ENCODE data around the gene KRTAP5-2. TPM values are rescaled to one million over a fixed set of nuclear protein-coding genes. Genes with fewer than 3 reads are reported as not detected.

Gene KRTAP5-2
- total RNA-seq, 4 donors from 2014 or later, result not detected

DNA sequence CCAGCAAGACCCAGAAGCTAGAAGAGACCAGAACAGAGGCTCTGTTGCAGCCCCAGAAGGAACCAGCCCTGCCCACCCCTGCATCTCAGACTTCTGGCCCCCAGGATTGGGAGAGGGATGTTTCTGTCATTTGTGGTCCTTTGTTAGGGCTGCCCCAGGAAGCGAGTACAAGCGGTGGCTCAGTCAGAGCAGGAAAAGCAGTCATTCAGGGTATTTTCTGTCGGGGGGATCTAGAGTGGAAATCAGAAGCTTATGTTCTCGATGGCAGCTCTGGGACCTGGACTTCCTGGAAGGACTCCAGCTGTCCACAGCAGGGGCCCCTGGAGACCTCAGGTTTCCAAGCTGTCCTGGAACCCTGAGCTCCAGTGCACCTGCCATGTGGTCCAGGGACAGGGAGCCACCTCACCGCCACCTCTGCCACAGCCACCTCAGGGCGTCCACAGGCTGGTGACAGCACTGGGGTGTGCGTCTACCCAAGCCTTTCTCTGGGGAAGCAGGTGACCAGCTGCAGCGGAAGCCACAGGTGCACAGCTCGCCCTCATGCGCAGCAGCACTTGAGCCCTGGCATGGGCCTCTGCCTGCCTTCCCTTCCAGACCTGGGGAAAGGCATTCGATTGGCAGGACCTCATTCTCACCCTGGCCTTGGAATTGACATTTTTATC is 34.1 kb upstream of the KRTAP5-2 start:
- no peak for DNase-seq (ENCODE audit: low spot score in 2 of 2)
- WGBS, 2 donors, result 53 to 71% methylated on average over 10 of the region's 11 CpGs

DNA sequence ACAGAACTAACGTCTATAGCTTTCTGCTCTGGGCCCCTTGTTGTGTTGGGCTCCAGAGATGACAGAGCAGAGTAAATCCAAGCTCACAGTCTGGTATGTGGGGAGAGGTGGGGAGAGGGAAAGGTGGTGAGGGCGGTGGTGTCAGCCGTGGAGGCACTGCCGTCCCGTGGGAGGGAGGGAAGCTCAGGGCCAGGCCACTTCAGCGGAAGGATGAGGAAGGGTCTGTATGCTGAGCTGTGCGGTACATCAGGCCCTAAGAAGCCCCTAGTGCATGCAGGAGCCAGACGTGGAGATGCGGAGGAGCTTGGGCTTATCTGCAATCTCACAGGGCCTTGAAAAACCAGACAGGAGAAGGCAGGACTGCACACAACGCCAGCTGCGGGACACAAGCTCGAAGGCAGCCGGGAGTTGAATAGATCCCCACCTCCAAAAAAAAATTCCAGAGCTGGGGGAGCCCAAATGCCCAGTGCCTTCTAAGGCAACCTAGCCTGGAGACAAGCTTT is 33.0 kb upstream of the KRTAP5-2 start:
- Histone ChIP-seq H3K9me3 (no peaks in the 10 kb centered on the region), H3K36me3 (no peaks in the 10 kb centered on the region), H3K27ac (no peak overlapping the region), H3K27me3 (peaks cover 0 to 40% of the 10 kb centered on the region in 2 donors), H3K4me3 (no peak overlapping the region), H3K4me1 (no peaks in the 10 kb centered on the region)
- DNase-seq (ENCODE audit: low spot score in 2 of 2), result no peak
- WGBS, 2 donors, result 72 to 79% methylated on average over 13 of the region's 13 CpGs
- TF ChIP-seq, protein P1, sequence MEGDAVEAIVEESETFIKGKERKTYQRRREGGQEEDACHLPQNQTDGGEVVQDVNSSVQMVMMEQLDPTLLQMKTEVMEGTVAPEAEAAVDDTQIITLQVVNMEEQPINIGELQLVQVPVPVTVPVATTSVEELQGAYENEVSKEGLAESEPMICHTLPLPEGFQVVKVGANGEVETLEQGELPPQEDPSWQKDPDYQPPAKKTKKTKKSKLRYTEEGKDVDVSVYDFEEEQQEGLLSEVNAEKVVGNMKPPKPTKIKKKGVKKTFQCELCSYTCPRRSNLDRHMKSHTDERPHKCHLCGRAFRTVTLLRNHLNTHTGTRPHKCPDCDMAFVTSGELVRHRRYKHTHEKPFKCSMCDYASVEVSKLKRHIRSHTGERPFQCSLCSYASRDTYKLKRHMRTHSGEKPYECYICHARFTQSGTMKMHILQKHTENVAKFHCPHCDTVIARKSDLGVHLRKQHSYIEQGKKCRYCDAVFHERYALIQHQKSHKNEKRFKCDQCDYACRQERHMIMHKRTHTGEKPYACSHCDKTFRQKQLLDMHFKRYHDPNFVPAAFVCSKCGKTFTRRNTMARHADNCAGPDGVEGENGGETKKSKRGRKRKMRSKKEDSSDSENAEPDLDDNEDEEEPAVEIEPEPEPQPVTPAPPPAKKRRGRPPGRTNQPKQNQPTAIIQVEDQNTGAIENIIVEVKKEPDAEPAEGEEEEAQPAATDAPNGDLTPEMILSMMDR (IDR thresholded peaks at IDR 0.05), result no peak
- TF ChIP-seq EP300 (IDR thresholded peaks at IDR 0.05) (no peak), POLR2A (IDR thresholded peaks at IDR 0.05) (no peak)

More for the DNA sequence above, 34.1 kb upstream of the KRTAP5-2 start:
- no peak overlapping the region for H3K27ac ChIP-seq
- no peaks in the 10 kb centered on the region for H3K9me3 ChIP-seq
- H3K4me3 ChIP-seq, result no peak overlapping the region
- no peaks in the 10 kb centered on the region for H3K36me3 ChIP-seq
- H3K4me1 ChIP-seq, result no peaks in the 10 kb centered on the region
- TF ChIP-seq EP300 (IDR thresholded peaks at IDR 0.05) (no peak), POLR2A (IDR thresholded peaks at IDR 0.05) (no peak)
- TF ChIP-seq, protein P1 (IDR thresholded peaks at IDR 0.05), result no peak
- peaks cover 0 to 40% of the 10 kb centered on the region in 2 donors for H3K27me3 ChIP-seq

DNA sequence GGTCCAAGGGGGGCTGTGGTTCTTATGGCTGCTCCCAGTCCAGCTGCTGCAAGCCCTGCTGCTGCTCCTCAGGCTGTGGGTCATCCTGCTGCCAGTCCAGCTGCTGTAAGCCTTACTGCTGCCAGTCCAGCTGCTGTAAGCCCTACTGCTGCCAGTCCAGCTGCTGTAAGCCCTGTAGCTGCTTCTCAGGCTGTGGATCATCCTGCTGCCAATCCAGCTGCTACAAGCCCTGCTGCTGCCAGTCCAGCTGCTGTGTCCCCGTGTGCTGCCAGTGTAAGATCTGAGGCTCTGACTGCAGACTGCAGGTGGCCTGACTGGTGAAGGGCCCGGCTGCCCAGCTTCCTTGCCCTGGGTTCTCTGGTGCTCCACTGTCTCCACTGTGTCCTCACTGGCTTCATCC is 32.2 kb upstream of the KRTAP5-2 start:
- Histone ChIP-seq H3K9me3 (no peaks in the 10 kb centered on the region), H3K36me3 (no peaks in the 10 kb centered on the region), H3K27ac (no peak overlapping the region), H3K27me3 (peaks cover 0 to 46% of the 10 kb centered on the region in 2 donors), H3K4me1 (no peaks in the 10 kb centered on the region), H3K4me3 (no peak overlapping the region)
- no peak for DNase-seq (ENCODE audit: low spot score in 2 of 2)
- 65 to 84% methylated on average over 2 of the region's 2 CpGs for WGBS, 2 donors
- TF ChIP-seq, protein P1 (IDR thresholded peaks at IDR 0.05), result no peak
- TF ChIP-seq POLR2A (IDR thresholded peaks at IDR 0.05) (no peak), EP300 (IDR thresholded peaks at IDR 0.05) (no peak)

DNA sequence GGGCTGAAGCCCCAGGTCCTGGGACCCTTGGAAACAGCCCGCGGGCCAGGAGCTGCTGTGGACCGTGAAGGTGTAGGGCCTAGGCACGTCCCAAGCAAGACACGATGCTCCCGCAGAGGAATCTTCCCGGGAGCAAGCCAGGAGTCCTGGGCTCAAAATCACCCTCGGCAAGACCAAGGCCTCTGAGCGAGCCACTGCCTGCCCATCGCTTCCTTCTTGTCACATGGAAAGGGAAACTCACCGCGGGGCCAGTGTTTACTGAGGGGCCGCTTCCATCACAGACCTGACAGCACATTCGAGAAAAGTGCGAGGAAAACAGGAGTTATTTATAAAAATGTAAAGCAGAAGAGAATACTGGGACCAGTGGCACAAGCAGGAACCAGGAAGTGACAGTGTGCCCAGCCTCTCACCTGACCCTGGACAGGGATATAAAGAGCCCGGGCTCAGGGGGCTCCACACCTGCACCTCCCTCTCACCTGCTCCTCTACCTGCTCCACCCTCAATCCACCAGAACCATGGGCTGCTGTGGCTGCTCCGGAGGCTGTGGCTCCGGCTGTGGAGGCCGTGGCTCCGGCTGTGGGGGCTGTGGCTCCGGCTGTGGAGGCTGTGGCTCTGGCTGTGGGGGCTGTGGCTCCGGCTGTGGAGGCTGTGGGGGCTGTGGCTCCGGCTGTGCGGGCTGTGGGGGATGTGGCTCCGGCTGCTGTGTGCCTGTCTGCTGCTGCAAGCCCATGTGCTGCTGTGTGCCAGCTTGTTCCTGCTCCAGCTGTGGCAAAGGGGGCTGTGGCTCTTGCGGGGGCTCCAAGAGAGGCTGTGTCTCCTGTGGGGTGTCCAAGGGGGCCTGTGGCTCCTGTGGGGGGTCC is 31.5 kb upstream of the KRTAP5-2 start, which contains the start of gene KRTAP5-5:
KRTAP5-5 (plus strand) TSS at position 450 of the 860 bp plus-strand sequence; CDS start at position 516, 66 bp downstream.
- WGBS, 2 donors, result 81 to 82% methylated on average over 18 to 21 of the region's 26 CpGs
- H3K4me1 ChIP-seq, result no peaks in the 10 kb centered on the region
- H3K4me3 ChIP-seq, result no peak within 1 kb of the TSS
- H3K36me3 ChIP-seq, result no peaks in the 10 kb centered on the region
- no peak within 1 kb of the TSS for H3K27ac ChIP-seq
- H3K27me3 ChIP-seq, result peaks cover 0 to 50% of the 10 kb centered on the region in 2 donors
- H3K9me3 ChIP-seq, result no peaks in the 10 kb centered on the region
- DNase-seq (ENCODE audit: low spot score in 2 of 2), result no peak
- TF ChIP-seq, protein P1 (IDR thresholded peaks at IDR 0.05), result no peak
- TF ChIP-seq EP300 (IDR thresholded peaks at IDR 0.05) (no peak), POLR2A (IDR thresholded peaks at IDR 0.05) (no peak)
